ENCODE data around the gene EPHA4.

Gene EPHA4

DNA sequence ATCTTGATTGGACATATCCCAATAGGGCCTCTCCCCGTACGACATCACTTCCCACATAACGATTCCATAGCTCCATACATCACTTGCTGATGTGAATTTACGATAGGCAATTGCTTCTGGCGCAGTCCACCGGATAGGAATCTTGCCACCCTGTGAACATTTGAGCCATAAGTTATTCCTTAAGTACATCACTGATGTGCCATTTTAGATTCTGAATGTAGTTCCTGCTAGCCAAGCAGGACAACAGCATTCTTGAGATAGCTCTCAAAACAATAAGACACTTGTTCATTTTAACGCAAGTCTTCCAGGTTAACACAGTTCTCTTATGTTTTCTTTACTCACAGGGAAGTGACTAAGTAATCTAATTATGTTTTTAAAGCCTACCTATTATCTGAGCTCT lies 138.0 kb downstream of the EPHA4 start:
- no peak for DNase-seq (ENCODE audit: low spot score)
- Histone ChIP-seq H3K4me1 (ENCODE audit: insufficient read depth, poor library complexity, severe bottlenecking) (no peaks in the 10 kb centered on the region), H3K27ac (ENCODE audit: poor library complexity, severe bottlenecking) (no peak overlapping the region), H3K9me3 (ENCODE audit: severe bottlenecking) (no peaks in the 10 kb centered on the region), H3K27me3 (ENCODE audit: insufficient read depth, poor library complexity, severe bottlenecking) (no peaks in the 10 kb centered on the region), H3K4me3 (ENCODE audit: severe bottlenecking) (no peak overlapping the region), H3K36me3 (ENCODE audit: low read depth) (no peaks in the 10 kb centered on the region)
- TF ChIP-seq, protein P1, sequence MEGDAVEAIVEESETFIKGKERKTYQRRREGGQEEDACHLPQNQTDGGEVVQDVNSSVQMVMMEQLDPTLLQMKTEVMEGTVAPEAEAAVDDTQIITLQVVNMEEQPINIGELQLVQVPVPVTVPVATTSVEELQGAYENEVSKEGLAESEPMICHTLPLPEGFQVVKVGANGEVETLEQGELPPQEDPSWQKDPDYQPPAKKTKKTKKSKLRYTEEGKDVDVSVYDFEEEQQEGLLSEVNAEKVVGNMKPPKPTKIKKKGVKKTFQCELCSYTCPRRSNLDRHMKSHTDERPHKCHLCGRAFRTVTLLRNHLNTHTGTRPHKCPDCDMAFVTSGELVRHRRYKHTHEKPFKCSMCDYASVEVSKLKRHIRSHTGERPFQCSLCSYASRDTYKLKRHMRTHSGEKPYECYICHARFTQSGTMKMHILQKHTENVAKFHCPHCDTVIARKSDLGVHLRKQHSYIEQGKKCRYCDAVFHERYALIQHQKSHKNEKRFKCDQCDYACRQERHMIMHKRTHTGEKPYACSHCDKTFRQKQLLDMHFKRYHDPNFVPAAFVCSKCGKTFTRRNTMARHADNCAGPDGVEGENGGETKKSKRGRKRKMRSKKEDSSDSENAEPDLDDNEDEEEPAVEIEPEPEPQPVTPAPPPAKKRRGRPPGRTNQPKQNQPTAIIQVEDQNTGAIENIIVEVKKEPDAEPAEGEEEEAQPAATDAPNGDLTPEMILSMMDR (IDR thresholded peaks at IDR 0.05; ENCODE audit: poor library complexity, severe bottlenecking), result no peak
- ATAC-seq (ENCODE audit: low read depth), result no peak

DNA sequence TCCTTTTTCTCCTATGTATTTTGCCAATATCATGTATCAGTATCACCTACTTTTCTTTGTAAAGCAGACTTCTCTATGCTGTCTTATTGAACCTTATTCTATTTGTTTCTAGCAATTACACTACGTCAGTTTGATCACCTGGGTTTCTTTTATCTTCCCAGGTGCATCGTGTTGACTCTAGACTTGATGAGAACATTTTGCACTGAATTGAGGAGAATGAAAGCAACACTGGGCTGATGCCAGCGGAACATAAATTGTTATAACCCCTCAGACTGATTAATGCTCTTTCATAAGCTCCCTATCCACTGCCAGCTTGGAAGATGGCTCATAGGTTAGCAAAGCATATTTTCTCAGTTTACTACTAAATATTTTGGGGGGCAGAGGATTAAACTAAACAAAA lies 140.6 kb downstream of the EPHA4 start:
- Histone ChIP-seq H3K9me3 (ENCODE audit: severe bottlenecking) (no peaks in the 10 kb centered on the region), H3K36me3 (ENCODE audit: low read depth) (no peaks in the 10 kb centered on the region), H3K27ac (ENCODE audit: poor library complexity, severe bottlenecking) (no peak overlapping the region), H3K4me3 (ENCODE audit: severe bottlenecking) (no peak overlapping the region), H3K4me1 (ENCODE audit: insufficient read depth, poor library complexity, severe bottlenecking) (no peaks in the 10 kb centered on the region), H3K27me3 (ENCODE audit: insufficient read depth, poor library complexity, severe bottlenecking) (no peaks in the 10 kb centered on the region)
- ATAC-seq (ENCODE audit: low read depth), result no peak
- TF ChIP-seq, protein P1 (IDR thresholded peaks at IDR 0.05; ENCODE audit: poor library complexity, severe bottlenecking), result no peak
- DNase-seq (ENCODE audit: low spot score), result no peak

- no peak for DNase-seq (ENCODE audit: low spot score)
- TF ChIP-seq, protein P1 (IDR thresholded peaks at IDR 0.05; ENCODE audit: poor library complexity, severe bottlenecking), result no peak
- ATAC-seq (ENCODE audit: low read depth), result 0 out of 3 replicates have a peak, but pooled peaks have one; percentile 31
- no peaks in the 10 kb centered on the region for H3K4me1 ChIP-seq (ENCODE audit: insufficient read depth, poor library complexity, severe bottlenecking)
- no peaks in the 10 kb centered on the region for H3K9me3 ChIP-seq (ENCODE audit: severe bottlenecking)
- no peaks in the 10 kb centered on the region for H3K27me3 ChIP-seq (ENCODE audit: insufficient read depth, poor library complexity, severe bottlenecking)
- H3K27ac ChIP-seq (ENCODE audit: poor library complexity, severe bottlenecking), result no peak overlapping the region
- H3K4me3 ChIP-seq (ENCODE audit: severe bottlenecking), result no peak overlapping the region
- H3K36me3 ChIP-seq (ENCODE audit: low read depth), result no peaks in the 10 kb centered on the region
These were observed 142.2 kb downstream of the EPHA4 start for GRCh38 chr2:221429741-221430491.

- ATAC-seq (ENCODE audit: low read depth) (no peak), DNase-seq (ENCODE audit: low spot score) (no peak)
- no peaks in the 10 kb centered on the region for H3K27me3 ChIP-seq (ENCODE audit: insufficient read depth, poor library complexity, severe bottlenecking)
- no peaks in the 10 kb centered on the region for H3K4me1 ChIP-seq (ENCODE audit: insufficient read depth, poor library complexity, severe bottlenecking)
- no peak overlapping the region for H3K27ac ChIP-seq (ENCODE audit: poor library complexity, severe bottlenecking)
- TF ChIP-seq, protein P1 (IDR thresholded peaks at IDR 0.05; ENCODE audit: poor library complexity, severe bottlenecking), result no peak
- H3K4me3 ChIP-seq (ENCODE audit: severe bottlenecking), result no peak overlapping the region
- H3K36me3 ChIP-seq (ENCODE audit: low read depth), result no peaks in the 10 kb centered on the region
- H3K9me3 ChIP-seq (ENCODE audit: severe bottlenecking), result no peaks in the 10 kb centered on the region
These were observed 143.2 kb downstream of the EPHA4 start for GRCh38 chr2:221428896-221429295.

GRCh38 chr2:221426929-221427328 lies 145.2 kb downstream of the EPHA4 start:
- DNase-seq (ENCODE audit: low spot score), result no peak
- TF ChIP-seq, protein P1 (IDR thresholded peaks at IDR 0.05; ENCODE audit: poor library complexity, severe bottlenecking), result no peak
- H3K9me3 ChIP-seq (ENCODE audit: severe bottlenecking), result no peaks in the 10 kb centered on the region
- H3K27ac ChIP-seq (ENCODE audit: poor library complexity, severe bottlenecking), result no peak overlapping the region
- no peak overlapping the region for H3K4me3 ChIP-seq (ENCODE audit: severe bottlenecking)
- no peaks in the 10 kb centered on the region for H3K36me3 ChIP-seq (ENCODE audit: low read depth)
- no peaks in the 10 kb centered on the region for H3K27me3 ChIP-seq (ENCODE audit: insufficient read depth, poor library complexity, severe bottlenecking)
- H3K4me1 ChIP-seq (ENCODE audit: insufficient read depth, poor library complexity, severe bottlenecking), result no peaks in the 10 kb centered on the region
- ATAC-seq (ENCODE audit: low read depth), result no peak

All from RWPE2 (cell line).